Measurements from ENCODE around the gene RNF169.
"Not testable (repeated sequence)": the region's sequence is repeated elsewhere in the genome, so short reads cannot be mapped to it uniquely, and the experiment has no call there.

The RNF169 gene

DNA sequence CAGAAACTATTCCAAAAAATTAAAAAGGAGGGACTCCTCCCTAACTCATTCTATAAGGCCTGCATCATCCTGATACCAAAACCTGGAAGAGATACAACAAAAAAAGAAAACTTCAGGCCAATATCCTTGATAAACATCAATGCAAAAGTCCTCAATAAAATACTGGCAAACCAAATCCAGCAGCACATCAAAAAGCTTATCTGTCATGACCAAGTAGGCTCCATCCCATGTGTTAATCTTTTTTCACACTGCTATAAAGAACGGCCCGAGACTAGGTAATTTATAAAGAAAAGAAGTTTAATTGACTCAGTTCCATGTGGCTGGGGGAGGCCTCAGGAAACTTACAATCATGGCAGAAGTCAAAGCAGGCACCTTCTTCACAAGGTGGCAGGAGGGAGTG, 76.9 kb downstream of the RNF169 start:
- not testable (repeated sequence) for DNase-seq

DNA sequence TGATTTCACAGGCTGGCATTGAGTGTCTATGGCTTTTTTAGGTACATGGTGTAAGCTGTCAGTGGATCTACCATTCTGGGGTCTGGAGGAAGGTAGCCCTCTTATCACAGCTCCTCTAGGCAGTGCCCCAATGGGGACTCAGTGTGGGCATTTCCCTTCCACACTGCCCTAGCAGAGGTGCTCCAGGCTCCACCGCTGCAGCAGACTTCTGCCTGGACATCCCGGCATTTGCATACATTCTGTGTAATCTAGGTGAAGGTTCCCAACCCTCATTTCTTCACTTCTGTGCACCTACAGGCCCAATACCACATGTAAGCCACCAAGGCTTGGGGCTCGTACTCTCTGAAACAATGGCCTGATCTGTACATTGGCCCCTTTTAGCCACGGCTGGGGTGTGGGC, 78.3 kb downstream of the RNF169 start:
- DNase-seq = no peak

DNA sequence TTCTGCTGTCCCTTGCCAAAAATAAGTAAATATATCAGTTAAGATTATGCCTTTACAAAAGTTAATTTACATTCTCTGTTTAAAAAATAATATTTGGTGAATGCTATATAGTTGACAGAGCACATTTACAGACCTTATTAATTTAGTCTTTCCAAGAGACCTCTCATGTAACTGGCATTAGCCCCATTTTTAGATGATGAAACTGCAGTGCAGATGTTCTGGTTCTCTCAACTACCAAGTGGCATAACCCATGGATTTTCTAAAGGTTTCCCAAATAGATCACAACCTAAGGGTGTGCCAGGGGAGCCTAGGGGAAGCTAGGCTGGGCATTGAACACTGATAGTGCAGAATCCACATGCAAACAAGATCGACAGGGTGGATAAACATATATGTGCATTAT, 88.5 kb downstream of the RNF169 start:
- no peak for DNase-seq

DNA sequence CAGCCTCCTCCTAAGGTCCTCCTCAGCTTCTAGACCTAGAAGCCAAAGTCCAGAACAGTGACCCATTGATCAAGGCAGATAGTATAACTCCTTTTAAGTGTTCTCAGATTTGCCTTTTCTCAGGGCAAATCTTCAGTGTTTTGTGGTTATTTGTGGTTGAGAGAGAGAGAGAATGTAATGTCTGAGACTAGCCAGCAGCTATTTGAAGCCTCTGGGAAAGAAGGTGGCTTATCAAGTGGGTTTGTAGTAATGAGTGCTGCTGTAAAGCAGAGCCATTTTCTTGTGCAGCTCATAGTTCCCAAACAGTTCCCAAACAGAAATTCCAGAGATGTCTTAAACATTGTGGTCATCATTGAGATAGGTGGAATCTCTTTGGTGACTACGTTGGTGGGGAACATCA, 89.5 kb downstream of the RNF169 start:
- DNase-seq = no peak

DNA sequence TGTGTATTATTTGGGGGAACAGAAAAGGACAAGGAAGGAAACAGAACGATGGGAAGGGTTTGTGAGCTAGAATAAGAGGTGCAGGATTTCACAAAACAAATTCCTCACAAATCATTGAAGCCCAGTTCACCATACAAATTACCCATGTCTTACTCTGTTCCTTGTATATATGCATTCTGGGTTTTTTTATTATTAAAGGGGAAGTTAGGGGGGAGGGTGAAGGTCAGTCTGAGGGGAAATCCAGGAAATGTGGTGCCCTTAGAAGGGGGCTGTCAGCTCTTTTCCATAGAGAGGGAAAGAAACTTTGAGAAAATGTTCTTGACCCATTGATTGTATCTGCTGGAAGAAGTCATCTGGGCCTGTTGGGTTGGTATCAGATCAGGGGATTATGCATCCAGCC, 90.8 kb downstream of the RNF169 start:
- DNase-seq = no peak

DNA sequence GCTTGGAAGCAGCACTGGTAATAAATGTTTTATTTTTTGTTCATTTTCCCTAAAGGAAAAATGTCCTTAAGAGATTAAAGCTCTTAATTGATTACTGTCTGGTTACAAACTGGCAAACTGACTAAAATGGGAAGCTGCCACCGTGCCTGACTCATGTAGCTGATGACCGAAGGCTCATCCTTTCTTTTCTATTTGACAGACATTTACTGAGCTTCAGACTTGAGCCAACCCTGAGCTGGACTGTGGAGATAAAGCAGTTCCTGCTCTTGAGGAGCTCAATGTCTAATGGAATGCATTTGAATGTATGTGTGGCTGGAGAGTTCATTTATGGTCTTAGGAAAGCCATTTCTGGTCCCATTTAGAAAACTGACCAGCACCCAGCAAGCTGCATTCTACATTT, 91.3 kb downstream of the RNF169 start:
- no peak for DNase-seq

DNA sequence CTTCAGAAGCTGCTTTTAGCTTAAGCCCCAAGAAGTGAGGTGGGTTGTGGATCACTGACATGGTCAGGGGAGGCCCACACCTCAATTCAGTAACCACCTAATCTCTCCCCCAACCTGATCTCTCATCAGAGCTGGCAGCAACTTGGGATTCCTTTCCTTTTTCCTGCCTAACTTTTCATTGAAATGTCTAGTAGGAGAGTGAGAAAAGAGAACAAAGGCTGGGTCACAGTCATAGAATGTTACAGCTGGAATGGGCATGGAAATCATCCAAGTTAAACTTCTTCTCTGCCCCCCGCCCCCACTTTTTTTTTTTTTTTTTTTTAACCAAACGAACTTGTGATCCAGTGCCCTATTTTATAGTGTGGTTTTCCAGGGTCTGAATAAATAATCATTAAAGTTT, 91.8 kb downstream of the RNF169 start:
- DNase-seq = no peak

DNA sequence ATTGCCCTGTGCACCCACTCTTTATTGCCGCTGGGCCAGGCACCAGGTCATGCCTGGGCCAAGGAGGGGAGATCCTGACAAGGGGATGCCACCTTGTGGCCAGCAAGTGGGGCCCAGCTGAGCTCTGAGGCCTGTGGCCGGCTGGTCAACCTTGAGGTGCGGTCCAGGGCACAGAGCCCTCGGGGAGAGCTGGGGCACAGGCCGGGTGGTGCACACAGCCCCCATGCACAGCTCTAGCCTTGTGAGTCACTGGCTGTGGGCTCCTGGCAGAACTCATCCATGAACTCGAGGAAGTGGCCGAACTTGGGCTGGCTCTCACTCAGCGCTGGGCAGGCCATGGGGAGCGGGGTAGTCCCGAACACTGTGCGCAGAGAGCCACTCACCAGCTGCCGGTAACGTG, 94.3 kb downstream of the RNF169 start:
- DNase-seq = no peak

DNA sequence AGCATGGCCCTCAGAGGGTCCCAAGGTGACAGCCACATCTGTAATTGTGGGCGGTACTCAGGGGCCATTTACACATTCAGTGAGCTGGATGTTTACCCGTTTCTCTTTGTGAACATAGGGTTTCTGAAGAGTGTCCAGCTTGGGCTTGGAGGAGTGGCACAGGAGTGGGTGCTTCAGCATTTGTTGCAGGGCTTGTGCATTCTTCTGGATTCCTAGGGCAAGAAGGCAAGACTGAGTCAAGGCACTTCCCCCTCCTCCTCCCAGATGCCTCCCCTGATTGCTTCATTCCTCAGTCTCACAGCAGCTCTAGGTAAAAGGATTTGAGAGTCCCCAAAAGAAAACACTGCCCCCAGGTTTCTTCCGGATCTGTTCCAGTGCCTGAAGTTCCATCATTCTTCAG, 95.4 kb downstream of the RNF169 start:
- no peak for DNase-seq

DNA sequence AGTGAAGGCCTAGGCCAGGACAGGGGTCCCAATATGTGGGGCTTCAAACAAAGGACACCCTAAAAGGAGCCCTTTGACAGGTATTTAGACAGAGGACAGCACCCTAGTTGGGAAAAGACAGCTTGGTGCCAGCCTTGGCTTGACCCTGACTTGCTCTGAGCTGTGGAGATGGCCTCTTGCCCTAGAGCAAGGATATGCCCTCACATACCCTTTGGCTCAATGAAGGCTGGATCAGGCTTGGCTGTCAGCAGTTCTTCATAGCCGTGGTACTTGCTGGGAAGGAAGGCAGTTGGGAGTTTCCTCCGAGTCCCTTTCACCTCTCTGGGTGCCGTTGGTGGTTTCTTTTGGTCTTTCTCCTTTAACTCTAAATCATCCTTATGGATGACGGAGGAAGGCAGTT, 96.2 kb downstream of the RNF169 start:
- no peak for DNase-seq

DNA sequence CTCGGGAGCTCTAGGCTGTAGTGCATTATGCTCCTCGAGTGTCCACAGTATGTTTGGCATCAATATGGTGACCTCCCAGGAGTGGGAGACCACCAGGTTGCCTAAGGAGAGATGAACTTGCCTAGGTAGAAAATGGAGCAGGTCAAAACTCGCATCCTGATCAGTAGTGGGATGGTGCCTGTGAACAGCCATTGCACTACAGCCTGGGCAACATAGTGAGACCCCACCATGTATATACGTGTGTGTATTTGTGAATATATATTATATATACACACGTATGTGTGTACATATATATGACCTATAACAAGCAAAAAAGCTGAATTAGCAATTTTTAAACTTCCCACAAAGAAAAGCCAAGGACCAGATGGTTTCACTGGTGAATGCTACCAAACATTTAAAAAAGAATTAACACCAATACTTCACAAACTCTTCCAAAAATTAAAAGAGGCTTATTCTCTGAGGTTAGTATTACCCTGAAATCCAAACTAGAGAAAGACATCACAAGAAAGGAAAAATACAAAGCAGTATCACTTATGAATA, 97.4 kb downstream of the RNF169 start:
- no peak for DNase-seq

DNA sequence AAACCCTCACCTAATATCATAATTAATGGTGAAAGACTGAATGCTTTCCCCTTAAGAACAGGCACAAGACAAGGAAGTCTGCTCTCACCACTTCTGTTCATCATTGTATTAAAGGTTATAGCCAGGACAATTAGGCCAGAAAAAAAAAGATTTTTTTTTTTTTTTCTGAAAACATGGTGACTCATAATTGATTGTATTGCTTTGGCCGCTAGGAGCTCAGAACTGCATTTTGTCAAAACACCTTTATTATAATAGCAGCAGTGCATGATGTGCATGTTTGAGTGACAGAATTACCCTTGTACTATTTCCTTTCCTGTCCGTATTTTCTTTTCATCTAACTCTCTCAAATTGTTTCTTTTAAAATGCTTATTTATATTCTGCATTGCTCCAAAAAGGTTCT, 98.1 kb downstream of the RNF169 start:
- DNase-seq = no peak

DNA sequence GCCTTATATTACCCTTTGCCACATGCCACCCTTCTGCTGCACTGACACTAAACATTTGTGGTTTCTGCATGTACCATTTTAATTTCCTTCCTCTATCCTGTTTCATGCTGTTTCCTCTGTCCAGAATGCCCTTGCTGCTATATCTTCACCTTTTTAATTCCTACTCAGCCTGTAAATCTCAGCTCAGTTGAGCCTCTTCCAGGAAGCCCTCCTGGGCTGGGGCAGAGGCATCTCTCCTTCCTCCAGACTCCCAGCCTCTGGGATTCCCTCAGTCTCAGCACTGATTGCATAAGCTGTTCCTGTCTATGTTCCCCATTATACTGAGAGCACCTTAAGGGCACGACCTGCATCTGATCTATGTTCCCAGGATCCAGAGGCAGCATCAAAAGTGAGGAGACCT, 98.7 kb downstream of the RNF169 start:
- no peak for DNase-seq

DNA sequence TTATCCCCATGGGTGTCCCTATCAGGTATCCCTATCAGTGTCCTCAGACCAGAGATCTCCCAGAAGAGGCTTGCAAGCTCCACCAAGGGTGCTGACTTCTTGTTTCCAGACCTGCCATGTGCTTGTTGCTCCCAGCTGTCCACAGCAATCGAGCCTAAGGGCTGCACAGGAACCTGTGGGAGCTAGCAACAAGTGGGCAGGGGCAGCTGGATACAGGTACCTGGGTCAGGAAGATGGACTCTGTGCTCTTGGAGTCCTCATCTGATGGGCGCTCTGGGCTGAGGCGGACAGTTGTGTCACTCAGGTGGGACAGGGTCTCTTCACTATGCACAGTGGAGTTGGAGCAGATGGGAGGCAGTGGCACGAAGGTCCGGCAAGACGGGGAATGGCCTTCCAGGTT, 99.2 kb downstream of the RNF169 start:
- DNase-seq = no peak

DNA sequence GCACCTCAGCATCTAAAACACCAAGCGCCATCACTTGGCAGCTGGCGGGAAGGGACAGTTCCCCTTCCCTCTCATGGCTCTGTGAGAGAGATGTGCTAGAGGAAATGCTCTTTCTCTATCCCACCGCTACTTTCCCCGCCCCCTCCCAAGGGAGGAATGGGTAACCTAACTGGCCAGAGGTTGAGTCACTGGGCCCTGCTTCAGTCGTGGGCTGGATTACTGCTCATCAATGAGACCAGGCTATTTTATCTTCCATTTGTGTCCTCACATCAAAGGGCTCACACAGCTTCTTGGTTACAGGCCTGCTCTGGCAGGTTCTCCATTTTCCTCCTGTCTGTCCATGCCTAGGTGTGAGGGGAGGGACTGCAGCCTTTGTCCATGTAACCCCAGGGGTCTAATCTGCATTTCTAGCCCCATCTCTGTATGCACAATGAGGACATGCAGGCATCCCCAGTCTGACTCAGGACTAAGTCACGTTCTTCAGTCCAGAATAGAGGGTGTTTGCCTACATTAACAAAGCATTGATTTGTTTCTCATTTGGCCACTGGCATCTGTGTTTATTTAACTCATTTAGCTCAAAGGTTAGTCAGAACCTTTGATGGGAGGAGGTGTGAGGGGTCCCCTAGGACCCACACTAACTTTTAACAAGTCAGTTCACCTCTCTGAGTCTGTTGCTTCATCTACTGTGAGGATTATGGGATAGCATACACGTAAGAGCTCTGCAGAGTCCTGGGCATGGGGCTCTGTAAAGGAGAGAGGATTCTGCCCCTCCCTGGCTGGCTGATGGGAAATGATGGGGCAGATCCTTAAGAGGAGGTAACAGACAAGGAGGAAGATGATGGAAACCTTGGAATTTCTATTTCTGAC, 101.1 kb downstream of the RNF169 start:
- DNase-seq = no peak

DNA sequence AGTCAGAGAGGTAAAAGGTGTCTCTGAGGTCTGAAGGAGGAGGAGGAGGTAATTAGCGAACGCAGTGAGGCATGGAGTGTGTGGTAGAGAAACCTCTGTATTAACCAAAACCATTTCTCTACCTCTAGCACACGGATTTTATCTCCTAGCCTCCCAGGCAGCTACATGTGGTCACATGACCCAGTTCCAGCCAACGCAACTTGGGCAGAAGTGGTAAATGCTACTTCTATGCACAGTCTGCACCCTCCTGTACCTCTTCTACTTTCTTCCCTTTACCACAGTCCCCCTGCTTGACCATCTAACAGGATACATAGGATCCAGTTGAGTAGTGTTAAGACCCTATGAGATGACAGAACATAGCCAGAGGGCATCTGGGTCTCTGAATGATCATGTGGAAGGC, 104.6 kb downstream of the RNF169 start:
- no peak for DNase-seq

DNA sequence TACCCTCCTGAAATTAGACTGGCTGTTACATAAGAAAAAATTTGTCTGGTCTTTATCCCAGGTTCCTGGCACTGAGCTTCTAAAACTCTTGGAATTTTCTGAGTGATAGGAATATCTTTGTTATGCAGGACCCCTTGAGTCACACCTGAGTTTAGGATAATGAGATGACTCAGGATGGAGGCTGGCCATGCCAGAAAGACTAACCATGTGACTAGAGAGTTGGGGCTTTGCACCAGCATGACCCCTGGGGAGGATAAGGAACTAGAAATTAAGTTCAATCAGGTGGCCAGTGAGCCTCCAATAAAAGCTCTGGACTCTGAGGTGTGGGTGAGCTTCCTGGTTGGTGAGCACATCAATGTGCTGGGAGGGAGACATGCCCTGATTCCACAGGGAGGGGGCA, 112.1 kb downstream of the RNF169 start:
- DNase-seq = no peak

DNA sequence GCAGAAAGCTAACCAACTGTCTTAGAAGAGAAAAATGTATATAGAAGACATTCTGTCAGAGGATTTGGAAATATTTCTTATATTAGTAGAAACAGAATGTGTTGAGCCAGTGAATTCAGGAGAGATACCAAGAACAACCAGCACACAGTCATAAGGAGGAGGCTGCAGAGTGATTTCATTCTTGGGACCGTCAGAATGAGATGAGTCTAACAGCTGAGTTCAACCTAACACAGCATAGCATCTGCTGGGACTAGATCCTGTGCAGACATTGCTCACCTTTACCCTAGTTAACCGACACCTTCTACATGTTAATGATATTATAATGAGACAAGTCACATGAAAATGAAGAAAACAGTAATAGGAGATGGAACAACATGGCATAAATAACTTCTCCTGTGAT, 114.8 kb downstream of the RNF169 start:
- DNase-seq = no peak

DNA sequence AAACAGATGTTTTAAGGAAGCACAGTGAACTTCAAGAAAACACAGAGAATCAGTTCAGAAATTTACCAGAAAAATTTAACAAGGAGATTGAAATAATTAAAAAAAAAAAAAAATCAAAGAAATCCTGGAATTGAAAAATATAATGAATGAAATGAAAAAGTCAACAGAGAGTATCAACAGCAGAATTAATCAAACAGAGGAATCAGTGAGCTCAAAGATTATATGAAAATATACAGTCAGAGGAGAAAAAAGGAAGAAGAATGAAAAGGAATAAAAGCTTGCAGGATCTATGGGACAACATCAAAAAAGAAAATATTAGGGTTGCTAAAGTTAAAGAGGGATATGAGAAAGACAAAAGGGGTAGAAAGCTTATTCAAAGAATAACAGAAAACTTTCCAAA, 117.9 kb downstream of the RNF169 start:
- no peak for DNase-seq

DNA sequence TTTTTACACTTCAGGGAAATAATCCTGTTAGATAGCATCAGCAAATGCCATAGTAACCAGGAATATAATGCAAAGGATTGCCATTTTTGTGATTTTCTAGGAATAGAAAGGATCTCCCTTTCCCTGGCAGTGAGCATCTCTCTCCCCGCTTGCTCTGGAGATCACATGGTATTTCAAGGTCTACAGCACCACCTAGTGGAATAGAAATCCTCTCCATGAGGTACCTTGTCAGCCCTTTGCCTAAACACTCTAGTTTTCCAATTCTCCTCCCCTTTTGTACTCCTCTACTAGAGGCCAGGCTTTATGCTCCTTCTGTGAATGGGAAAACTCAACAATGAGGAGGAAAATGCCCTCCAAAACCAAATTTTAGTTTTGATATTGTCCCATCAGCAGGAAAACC, 121.8 kb downstream of the RNF169 start:
- DNase-seq = no peak

DNA sequence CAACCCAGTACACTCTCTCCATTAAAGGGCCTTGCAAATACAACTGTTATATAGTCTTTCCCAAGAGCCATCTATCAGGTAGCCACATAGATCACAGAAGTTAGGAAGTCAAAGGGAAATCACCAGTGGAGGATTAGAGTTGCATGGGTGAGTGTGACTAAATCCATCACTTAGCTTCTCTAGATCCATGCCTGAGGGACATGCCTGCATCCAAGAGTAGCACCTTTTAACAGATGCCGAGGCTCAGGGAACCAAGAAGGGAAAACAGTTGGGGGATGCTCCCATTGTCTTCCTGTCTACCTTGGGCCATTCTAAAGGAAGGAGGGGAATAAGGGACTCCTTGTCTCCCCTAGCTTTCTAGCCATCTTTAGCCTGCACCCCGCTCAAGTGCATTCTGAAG, 122.4 kb downstream of the RNF169 start:
- DNase-seq = no peak

DNA sequence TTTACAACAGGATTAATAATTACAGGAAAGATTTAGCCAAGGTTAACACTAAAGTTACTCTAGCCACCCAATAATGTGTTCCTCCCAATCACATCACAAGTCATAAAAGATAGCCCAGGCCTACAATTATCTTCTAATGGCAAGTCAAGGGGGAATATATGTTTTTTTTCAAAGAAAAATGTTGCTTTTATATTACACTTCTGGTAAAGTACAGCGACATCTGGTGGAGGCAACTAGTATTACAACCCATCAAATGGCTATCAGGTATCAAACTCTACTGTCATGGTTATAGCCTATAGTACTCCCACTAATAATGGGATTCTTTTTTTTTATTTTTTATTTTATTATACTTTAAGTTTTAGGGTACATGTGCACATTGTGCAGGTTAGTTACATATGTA, 128.5 kb downstream of the RNF169 start:
- no peak for DNase-seq

Measured in NCI-H2081 treated with DMSO at 0.1 percent for 48 hours (cell line).